Right renal cortex interstitium (tissue), 3 donors: ENCODE results near the gene RNF207. TPM values are rescaled to one million over a fixed set of nuclear protein-coding genes. Genes with fewer than 3 reads are reported as not detected.
A peak's percentile ranks its signal among the peaks of the same experiment; 100 is the strongest.

ENCODE experiments used
- DNase-seq, 3 donors: peaks; one replicate each; pipeline ENCODE4 v3.0.0-alpha.2; 2013; ENCODE audit warnings: low read depth in 3 of 3, low spot score in 2 of 3
- polyA plus RNA-seq, 3 donors: library from polyadenylated mRNA; unstranded; fragments of 120-200 nt; gene quantifications; one replicate each; pipeline ENCODE4 v1.2.1, GENCODE V29; 2013; ENCODE audit not compliant: insufficient read length in 3 of 3

The RNF207 gene
- polyA plus RNA-seq, 3 donors = 14.3 to 19.9 (median 17.7) TPM

GRCh38 chr1:6224718-6225117 is 18.8 kb downstream of the RNF207 start:
- DNase-seq = no peak

- no peak for DNase-seq
Observed at GRCh38 chr1:6225651-6226050, 19.7 kb downstream of the RNF207 start.

- DNase-seq = no peak
Observed at GRCh38 chr1:6233376-6233775, 27.5 kb downstream of the RNF207 start.

DNA sequence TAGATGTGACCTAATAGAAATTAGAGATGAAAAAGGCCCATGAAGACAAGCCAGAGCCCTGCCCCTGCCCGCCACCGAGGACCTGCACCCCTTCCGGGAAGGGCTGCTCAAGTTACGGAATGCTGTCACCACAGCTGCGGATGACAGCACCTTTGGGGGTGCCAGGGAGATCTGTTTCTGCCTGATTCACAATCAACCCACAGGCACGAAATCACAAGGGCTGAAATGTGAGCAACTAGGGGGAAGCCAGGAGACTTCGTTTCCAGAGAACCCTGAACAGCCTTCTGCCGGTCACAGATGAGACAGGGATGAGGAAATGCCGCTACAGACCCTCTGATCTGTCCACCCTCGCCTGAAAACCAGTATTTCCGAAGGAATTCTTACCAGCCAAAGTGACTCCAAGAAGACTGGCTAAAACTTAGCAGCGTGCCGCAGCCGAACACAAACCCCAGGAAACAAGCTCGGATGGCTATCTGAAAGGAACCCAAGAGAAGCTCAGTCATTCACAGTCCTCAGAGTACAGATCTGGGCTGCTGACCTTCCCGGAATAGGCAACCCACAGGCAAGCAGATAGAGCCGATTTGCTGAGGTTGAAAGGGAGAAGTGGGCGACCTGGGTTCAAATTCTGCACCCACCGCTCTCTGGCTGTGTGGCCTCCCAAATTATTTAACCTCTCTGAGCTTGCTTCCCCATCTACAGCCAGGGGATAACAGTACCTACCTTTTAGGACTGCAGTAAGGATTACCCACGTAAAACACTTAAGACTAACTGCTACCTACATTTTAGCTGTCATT is 28.8 kb downstream of the RNF207 start:
- DNase-seq = no peak

DNA sequence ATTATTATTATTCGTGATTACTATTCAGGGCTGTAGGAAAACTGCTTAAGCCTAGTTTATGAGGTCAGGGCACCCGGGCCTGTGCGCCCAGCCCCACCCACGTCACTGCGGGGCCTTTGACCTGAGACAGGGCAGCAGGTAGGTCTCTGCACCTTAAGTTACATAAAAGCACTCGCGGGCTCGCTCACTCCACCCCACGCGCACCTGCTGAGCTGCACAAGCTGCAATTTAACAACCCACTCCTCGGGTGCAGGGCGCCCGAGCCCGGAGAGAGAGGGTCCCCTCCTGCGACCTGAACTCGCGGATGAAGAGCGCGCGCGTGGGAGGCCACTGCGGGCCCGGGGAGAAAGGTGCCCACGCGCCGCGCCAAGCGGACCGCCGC is 29.4 kb downstream of the RNF207 start:
- no peak for DNase-seq

DNA sequence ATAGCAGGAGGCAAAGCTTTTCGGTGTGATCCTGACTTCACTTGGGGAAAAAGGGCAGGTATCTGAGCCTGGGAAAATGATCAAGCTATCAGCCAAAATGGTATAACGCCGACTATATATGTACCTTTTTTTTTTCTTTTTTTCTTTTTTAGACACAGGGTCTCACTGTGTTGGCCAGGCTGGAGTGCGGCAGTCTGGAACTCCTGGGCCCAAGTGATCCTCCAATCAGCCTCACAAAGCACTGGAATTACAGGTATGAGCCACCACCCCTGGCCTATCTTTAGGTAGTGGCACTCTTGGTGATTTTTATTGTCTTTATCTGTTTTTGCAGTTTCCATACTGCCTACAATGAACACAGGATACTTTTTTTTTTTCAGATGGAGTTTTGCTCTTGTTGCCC is 31.2 kb downstream of the RNF207 start:
- no peak for DNase-seq

DNA sequence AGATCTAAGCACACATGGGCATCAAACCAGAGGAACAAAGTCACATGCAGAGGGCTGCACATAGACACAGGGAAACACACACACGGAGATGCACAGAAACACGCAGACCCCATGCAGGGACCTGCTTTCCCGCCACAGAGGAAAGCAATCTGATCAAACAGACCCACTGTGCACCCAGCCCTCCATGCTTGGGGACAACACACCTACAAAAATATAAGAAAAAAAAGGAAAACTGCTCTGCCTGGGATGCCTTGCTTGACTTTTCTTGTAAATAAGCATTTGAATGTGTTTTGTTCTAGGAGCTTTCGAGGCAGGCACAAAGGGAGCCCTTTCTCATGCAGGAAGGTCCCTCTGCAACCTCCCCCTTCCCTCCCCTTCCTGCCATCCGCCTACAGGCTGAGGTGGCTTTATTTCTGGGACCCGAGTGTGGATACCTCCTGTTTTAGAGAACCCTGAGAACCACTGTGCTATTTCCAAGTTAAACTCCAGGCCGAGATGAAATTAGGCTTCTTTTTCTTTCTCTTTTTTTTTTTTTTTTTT is 33.4 kb downstream of the RNF207 start:
- no peak for DNase-seq

DNA sequence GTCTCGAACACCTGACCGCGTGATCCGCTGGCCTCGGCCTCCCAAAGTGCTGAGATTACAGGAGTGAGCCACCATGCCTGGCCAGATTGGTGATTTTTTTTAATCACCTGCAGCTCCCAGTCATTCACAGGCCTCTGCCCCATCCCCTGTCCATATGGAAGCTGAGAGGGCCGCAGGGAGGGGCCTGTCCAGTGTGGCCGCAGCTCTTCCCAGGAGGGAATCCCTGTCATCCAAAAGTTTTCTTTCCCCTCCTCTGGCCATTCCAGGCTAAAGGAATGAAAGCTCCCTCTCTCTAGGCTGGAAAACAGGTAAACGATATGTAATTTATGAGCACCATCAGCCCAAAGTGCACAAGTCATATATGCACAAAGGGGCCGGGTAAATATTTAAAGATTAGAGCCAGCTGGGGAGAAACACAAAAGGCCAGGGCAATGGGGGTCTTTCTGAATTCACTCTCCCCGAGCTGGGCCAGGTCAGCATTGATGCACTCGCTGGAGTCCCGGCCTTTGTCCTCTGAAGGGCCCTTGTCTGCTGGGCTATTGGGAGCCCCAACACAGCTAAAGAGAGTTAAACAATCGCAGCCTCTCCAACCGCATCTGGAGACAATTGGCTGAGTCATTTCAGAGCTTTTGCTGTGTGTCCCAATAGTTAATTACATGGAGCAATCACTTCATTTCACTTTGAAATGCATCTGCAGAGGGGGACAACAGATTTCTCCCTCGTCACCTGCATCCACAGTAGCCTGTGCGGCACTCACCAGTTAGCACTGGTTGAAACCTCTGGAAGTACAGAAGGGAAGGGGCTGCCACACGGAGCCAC is 34.2 kb downstream of the RNF207 start:
- no peak for DNase-seq

GRCh38 chr1:6241107-6241886 is 35.4 kb downstream of the RNF207 start:
- DNase-seq = no peak

DNA sequence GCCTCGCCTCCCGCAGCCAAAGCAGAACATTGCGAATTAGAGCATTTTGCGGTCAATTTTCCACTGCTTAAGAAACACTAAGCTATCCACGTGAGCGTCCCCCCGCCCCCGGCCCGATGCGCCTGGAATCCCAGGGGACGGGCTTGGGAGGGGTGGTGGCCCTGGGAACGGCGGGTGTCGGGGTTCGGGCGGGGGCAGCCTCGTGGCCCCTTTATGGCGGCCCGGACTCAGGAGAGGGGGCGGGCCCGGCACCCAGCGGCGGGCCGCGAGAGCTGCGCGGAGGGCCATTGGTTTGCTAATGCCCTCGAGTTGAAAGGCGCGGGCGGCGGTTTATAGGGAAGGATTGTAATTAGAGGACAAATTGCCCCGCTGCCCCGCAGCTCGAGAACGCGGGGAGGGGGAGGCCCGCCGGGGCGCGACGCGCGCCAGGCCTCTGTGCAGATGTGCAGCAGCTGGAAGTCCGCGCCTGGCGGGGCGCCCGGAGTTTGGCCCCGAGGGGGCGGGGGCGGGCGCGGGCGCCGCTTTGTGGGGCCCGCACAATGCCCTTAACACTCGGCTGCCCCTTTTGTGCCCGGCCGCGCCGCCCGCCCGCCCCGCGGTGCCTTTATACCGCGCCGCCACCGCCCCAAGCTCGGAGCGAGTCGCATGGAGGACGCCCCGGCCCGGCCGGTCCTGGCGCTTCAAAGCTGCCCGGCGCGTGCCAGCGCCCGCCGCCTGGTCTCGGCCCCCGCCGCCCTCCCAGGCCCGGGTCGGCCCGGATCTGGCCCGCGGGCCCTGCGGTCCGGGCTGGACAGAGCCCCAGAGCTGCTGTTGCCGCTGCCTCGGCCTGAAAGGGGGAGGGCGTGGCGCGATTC is 36.2 kb downstream of the RNF207 start:
- no peak for DNase-seq

DNA sequence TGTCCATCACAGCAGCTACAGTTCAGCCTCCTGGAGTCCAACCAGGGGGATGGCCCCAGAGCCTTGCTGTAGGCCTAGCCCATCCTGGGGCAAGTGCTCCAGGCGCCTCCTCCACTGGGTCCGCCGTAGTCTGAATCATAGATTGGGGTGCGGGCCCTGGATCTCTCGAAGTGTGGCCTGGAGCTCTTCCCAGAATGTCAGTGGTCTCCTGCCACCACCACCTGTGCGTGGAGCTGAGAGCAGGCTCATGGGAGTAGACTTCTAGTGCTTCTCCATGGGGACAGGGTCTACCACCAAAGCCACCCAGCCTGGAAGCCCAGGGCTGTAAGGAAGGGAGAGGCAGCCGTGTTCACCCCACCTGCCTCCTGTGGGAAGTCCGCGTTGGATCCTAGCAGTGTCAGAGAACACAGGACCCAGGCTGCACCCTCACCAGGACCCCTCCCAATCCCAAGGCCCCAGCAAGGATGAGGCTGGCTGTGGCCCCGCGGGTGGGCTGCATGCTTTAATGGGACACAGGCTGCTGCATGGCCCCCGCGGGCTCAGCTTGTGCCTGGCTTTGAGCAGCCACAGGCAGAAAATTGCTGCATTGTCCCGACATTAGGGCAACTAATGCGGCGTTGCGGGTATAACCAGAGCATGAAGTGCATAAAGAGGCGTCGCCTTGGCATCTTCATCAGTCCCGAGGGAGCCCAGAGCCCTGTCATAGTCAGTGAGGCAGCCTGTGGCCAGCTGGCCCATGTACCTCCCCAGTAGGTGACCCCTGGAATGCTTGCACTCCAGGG is 37.3 kb downstream of the RNF207 start:
- DNase-seq = no peak

GRCh38 chr1:6243993-6244392 is 38.1 kb downstream of the RNF207 start, which contains the start of gene HES3:
TSS of gene HES3 (plus strand) at chr1:6244179. CDS start at chr1:6244366, 187 bp downstream.
- DNase-seq = no peak

DNA sequence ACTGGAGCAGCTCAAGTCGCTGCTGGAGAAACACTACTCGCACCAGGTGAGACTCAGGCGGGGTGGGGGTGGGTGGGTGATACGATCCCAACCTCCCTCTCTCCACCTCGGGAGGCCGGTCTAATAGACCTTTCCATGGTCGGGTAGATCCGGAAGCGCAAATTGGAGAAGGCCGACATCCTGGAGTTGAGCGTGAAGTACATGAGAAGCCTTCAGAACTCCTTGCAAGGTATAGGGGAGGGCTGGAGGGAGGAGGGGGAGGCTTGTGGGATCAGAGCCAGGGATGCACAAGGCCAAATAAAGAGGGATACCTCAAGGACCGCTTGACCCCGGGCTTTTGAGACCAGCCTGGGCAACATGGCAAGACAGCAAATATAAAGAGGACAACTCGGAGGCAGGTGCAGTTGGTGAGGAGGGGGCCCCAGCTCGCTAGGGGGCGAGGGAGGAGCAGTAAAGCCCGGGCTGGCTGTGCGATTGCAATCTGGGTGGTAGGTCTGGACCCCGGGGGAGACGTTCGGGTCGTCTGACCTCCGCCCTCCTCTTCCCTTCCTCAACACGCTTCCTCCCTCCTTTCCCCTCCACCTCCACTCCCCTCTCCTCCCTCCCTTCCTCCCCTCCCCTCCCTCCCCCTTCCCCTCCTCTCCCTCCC is 38.6 kb downstream of the RNF207 start:
- DNase-seq = no peak

DNA sequence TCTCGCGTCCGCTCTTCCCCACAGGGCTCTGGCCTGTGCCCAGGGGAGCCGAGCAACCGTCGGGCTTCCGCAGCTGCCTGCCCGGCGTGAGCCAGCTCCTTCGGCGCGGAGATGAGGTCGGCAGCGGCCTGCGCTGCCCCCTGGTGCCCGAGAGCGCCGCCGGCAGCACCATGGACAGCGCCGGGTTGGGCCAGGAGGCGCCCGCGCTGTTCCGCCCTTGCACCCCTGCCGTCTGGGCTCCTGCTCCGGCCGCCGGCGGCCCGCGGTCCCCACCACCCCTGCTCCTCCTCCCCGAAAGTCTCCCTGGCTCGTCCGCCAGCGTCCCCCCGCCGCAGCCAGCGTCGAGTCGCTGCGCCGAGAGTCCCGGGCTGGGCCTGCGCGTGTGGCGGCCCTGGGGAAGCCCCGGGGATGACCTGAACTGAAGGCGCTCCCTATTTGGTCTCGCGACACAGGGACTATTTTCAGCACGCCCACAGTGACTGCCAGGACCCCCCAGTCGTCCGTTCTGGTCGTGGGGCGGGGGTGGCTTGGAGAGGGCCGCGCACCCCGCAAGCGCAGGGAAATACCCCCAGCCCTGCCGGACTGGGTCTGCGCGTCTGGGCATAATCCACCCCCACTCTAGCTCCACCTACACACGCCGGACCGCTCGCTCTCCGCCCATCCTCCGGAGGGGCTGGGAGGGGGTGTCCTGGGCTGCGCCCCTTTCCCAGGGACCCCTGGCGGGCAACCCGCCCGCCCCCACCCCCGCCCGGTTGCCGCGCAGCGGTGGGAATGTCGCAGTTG is 39.4 kb downstream of the RNF207 start:
- peak in 1 of 3 donors; percentile 79 for DNase-seq

- DNase-seq = no peak
Observed at GRCh38 chr1:6245869-6246496, 40.1 kb downstream of the RNF207 start.

- DNase-seq = peak in 2 of 3 donors; percentile 66 to 69
Observed at GRCh38 chr1:6246497-6247467, 40.9 kb downstream of the RNF207 start.
